SK-N-SH treated with all-trans-retinoic acid at 6 μM for 48 hours (cell line): ENCODE results near the gene SHC4.

Experiments used
- PATZ1 ChIP-seq: fragments of 250-450 bp; sonication (Bioruptor Pico); IDR thresholded peaks from 2 replicates; pipeline ENCODE4 v1.8.0; 2020; ENCODE audit warnings: mild to moderate bottlenecking, moderate library complexity, borderline replicate concordance
- ZC3H10 ChIP-seq: fragments of 250-450 bp; sonication (Bioruptor Pico); IDR thresholded peaks from 2 replicates; pipeline ENCODE4 v1.5.1; 2021; ENCODE audit warnings: mild to moderate bottlenecking, moderate library complexity

- no peak for TF ChIP-seq PATZ1
- no peak for TF ChIP-seq ZC3H10
Measured at GRCh38 chr15:48858401-48858800, 105.3 kb downstream of the SHC4 start.
